ENCODE results near the gene RRP8.

DNA sequence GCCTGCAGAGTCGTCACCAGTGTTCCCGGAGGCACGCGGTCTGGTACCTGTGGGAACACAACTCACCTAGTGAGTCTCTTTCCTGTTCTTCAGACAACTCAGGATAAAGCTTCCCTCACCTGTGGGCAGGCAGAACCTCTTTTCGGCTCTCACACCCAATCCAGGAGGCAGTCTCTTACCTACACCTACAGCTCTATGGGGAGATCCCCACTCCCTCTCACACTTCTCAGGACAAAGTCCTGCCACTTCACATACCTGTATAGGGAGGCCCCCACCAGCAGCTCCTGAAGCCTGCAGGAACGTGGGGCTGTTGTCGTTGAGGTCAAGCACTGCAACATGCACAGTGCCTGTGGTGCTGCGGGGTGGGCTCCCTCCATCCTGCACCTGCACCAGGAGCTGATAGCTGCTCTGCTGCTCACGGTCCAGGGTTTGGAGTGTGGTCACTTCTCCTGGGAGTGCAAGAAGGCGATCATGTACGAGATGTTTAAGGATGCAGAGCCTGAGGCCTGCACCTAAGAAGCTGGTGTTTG, 28.0 kb upstream of the RRP8 start:
- TF ChIP-seq, protein P1, sequence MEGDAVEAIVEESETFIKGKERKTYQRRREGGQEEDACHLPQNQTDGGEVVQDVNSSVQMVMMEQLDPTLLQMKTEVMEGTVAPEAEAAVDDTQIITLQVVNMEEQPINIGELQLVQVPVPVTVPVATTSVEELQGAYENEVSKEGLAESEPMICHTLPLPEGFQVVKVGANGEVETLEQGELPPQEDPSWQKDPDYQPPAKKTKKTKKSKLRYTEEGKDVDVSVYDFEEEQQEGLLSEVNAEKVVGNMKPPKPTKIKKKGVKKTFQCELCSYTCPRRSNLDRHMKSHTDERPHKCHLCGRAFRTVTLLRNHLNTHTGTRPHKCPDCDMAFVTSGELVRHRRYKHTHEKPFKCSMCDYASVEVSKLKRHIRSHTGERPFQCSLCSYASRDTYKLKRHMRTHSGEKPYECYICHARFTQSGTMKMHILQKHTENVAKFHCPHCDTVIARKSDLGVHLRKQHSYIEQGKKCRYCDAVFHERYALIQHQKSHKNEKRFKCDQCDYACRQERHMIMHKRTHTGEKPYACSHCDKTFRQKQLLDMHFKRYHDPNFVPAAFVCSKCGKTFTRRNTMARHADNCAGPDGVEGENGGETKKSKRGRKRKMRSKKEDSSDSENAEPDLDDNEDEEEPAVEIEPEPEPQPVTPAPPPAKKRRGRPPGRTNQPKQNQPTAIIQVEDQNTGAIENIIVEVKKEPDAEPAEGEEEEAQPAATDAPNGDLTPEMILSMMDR (IDR thresholded peaks at IDR 0.05; ENCODE audit: insufficient read depth, low read length, poor library complexity, severe bottlenecking), result no peak
- no peak for TF ChIP-seq EZH2phosphoT487 (conservative IDR thresholded peaks at IDR 0.05; ENCODE audit: low read length)

Data from SU-DHL-6 (cell line).